Inflammatory macrophage (primary cell): Measurements from ENCODE around the gene LPO.

Source experiments
- DNase-seq, 2 donors: peaks; one replicate each; pipeline ENCODE4 v3.0.0-alpha.2; 2020 to 2022

The LPO gene

GRCh38 chr17:58306131-58306951, 68.0 kb downstream of the LPO start:
- no peak for DNase-seq

DNA sequence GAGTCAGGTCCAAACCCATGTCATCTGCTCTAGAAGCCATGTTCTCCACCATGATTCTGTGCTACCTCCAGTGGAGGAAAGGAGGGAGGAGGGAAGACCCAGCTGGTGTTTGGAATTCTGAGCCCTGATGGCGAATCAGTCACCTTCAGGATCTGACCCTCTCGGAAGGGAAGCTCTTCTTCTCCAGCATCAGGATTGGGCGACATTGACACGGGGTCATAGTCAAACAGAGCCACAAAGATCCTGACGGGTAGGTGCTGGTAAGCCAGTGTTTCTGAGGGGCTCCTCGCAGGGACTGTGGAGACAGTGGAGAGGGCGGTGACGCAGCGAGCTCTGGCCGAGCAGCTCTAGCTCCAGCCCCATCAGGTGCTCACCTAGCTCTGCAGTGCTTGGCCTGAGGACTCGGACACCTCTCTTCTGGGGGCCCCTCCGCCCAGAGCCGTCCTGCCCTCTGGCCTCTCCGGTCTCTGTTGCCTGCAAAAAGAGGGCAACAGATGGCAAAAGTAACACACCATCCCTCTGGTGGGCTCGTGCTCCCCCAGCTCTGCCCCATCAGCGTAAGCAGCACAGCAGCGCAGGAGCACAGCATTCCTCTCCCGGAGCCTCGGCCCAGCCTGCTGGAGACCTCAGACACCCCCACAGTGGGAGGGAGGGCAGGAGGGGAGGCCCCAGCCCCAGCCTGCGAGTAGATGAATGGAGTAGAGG, 69.2 kb downstream of the LPO start:
- DNase-seq = no peak

GRCh38 chr17:58308173-58308984, 70.0 kb downstream of the LPO start:
- peak; percentile 69 to 81 for DNase-seq

- peak; percentile 37 to 63 for DNase-seq
Measured at GRCh38 chr17:58308985-58309917, 70.9 kb downstream of the LPO start.

DNA sequence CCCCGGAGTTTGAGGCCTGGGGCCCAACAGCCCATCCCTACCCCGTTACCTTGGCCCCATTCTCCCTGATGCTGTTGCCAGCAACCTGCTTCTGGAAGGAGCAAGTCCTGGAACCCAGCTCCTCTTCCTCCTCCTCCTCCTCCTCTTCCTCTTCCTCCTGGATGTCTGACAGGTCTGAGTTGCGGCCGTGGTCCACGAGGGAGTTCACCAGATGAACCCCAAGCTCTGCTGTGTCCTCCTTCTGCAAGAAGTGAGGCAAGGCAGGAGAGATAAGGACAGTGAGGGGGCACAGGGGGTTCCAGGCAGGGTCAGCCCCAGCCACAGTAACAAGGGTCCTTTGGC, 71.5 kb downstream of the LPO start:
- no peak for DNase-seq

GRCh38 chr17:58310511-58311428, 72.4 kb downstream of the LPO start:
- no peak for DNase-seq

DNA sequence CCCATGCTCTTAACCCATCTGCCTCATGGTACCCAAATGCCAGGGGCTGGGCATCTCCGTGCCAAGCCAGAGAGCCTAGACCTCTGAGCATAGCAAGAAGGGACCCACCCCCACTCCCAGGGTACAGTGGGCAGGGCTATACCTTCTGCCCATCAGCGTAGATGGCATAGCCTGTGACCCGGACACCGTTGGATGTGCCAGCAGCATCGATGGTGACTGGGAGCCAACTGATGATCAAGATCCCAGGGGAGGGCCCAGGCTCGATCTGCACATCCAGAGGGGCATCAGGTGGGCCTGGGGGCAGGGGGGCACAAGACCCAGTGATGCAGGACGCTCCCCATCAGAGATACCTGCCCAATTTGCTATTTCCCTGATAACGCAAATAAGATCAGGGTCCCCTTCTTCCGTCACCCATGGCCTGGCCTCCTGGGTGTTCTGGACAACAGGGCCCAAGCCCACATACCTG, 73.1 kb downstream of the LPO start:
- DNase-seq = no peak

DNA sequence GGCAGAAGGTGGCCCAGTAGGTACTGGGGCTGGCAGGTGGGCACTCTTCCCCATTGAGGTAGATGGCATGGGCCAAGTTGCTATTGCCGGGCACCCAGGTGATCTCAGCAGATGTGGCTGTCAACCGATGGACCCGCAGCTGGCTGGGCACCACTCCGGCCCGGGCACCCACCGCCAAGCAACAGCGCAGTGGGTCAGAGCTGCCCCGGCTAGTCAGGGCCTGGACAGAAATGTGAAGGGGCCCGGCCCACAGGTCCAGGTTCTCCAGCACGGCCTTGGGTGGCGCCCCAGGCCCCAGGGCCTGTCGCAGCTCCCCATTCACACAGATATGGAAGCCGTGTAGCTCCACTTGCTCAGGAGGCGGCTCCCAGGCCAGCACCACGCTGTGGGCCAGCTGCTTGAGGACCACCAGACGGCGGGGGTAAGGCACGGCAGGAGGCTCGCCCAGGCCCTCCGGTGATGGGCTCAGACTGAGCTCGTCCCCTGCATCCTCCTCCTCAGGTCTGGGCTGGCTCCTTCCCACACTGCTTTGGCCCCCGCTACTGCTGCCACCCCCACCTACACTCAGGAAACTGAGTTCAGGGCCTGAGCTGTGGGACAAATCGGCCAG, 73.7 kb downstream of the LPO start:
- no peak for DNase-seq

DNA sequence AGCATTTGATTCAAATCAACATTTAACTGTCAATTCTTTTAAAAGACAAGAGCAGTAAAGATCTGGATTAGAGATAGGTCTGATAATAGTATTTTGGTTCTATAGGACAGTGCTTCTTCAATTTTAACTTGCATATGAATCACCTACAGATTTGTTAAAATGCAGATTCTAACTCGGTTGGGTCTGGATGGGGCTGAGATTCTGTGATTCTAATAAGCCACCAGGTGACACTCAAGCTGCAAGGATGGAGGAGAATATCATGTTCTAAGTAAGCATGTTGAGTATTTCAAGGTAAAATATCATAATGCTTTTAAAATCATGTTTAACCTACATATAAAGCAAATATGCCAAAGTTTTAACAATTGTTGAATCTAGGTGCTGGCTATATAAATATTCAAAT, 74.4 kb downstream of the LPO start:
- no peak for DNase-seq

DNA sequence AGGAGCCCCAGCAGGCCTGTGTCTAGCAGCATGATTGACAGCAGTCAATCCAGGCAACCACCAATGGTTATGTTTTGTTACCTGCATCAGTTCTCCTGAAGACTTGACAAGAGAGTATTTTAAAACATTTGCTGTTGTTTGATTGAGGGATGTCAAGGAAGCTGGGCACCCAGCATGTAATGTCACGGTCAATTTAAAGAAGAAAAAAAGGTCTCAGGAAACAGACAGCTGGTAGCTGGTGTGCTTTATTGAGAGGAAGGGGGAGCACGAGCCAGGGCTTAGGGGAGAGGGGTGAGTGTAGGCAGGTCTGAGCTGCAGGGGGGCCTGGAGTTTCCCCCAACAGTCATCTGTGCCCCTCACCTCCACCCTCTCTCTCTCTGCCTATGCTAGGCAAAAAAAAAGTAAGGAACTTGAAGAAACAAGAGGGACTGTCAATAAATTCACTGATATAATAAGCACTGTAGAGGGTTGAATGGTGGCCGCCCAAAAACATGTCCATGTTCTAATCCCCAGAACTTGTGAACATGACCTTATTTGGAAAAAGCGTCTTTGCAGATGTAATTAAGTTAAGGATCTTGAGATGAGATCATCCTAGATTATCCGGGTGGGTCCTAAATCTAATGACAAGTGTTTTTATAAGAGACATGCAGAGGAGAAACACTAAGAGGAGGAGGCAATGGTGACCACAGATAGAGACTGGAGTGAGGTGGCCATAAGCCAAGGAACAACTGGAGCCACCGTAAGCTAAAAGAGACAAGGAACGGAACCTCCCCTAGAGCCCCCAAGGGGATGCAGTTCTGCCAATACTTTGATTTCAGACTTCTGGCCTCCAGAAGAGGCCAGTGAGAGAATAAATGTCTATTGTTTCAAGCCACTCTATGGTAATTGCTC, 75.7 kb downstream of the LPO start:
- no peak for DNase-seq

- DNase-seq = no peak
Measured at GRCh38 chr17:58314706-58315015, 76.3 kb downstream of the LPO start.

- DNase-seq = no peak
Measured at GRCh38 chr17:58315281-58315711, 76.9 kb downstream of the LPO start.

DNA sequence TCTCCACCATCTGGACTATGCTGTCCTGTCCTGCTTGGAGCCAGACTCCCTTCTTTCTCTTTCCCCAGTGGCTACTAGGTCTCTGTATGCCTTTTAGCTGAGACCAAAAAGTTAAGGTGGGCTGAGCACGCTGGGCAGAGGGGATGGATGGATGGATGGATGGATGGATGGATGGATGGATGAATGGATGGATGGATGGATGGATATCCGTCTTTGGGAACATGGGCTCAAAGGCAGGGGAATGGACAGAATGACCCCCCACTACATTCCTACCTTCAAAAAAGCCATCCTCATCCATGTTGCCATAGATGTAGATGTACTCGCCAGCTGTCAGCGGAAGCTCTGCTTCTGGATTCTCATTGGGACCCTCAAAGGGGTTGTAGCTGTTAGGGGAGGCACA, 77.4 kb downstream of the LPO start:
- no peak for DNase-seq

- DNase-seq = peak in 1 of 2 donors; percentile 0
Measured at GRCh38 chr17:58316260-58316960, 78.0 kb downstream of the LPO start.

GRCh38 chr17:58317421-58318064, 79.2 kb downstream of the LPO start:
- DNase-seq = peak; percentile 44 to 52

GRCh38 chr17:58318065-58318481, 79.7 kb downstream of the LPO start:
- DNase-seq = no peak
